Smooth muscle cell of the pulmonary artery (primary cell): ENCODE data around the gene ZNF619. TPM values are rescaled to one million over a fixed set of nuclear protein-coding genes. Genes with fewer than 3 reads are reported as not detected.

Experiments used
- total RNA-seq: library from RNA; depleted of rRNA; stranded (reverse); fragments of >200 nt; gene quantifications from 2 replicates; pipeline ENCODE4 v1.2.3, GENCODE V29; 2014

ZNF619 gene
- 7.0 and 7.5 TPM in 2 replicates for total RNA-seq

DNA sequence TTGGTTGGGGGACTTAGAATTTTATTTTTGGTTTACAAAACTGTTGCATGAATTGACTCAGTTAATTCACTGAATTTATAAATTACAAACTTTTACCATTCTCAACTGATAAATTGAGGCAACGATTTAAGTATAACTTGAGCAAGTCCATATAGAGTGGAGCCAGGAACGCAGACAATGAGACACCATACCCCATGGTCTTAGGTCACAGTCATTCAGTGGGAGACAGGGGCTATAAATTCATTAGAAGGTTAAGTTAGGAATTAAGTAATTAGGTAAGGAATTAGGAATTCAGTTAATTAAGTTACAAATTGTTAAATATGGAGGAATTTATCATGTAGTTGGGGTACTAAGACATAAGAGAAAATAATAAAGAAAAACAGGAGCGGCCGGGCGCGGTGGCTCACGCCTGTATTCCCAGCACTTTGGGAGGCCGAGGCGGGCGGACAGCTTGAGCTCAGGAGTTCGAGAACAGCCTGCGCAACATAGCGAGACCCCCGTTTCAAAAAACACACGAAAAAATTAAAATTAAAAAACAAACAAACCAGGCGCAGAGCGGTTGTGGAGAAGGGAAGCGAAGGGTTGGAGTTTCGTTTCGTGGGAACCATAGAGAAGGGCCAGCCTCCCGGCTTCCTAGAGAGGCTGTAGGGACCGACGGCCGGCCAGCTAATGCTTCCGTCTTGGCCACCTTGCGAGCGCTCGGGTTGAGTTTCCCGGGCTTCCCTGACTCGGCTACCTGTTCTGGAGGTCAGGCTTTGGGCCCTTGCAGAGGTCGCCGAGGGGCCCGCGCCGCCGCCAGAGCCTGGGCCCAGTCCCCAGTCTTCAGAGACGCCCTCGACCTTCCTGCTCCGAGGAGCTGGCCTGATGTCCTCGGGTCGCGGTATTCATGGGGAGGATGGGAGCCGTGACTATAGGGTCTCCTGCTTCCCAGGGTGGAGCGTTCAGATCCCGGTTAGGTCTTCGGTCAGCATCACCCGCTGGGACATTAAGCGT lies at the start of gene ZNF619:
ZNF619 (plus strand) TSS at position 645 of the 993 bp plus-strand sequence. CDS start 858 bp downstream, outside the sequence.

DNA sequence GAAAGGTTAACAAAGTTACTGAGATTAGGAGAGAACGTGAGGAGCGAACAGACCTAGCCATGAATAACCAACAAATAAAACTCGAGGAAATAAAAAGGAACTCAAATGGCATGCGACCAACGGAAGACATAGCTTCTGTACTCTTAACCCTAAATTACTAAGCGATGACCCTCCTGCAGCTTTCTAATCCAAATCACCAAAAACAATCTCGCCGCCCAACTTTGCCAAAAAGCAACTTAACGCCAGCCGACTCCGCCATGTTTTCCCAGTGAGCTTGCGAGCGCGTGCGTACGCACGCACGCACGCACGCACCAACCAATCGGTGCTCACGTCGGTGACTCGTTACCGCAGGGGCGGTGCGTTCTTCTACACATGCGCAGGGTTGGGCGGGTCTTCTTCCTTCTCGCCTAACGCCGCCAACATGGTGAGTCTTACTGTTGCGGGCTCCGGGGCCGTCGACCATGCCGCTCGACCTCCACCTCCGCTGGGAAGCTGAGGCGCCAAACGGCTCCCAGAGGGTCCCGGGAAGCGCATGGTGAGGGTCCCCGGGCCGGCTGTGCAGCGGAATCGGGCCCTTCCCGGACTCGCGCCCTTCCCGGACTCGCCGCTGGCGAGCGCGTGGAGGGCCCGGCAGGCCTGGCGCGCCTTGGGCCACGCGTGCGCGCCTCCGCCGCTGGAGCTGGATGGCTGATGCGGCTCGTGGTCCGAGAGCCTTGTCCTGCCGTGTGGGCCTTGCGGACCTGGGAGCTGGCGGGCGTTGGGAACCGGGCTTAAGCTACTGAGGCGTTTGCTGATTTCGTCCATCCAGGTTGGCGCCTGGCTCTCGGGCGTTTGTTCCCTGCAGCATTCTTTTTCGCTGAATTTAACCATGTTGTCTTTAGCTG lies 19.7 kb upstream of the ZNF619 start, which contains the start of gene RPL14:
RPL14 (plus strand) TSS at position 400 of the 884 bp plus-strand sequence; CDS start at position 533, 133 bp downstream.

DNA sequence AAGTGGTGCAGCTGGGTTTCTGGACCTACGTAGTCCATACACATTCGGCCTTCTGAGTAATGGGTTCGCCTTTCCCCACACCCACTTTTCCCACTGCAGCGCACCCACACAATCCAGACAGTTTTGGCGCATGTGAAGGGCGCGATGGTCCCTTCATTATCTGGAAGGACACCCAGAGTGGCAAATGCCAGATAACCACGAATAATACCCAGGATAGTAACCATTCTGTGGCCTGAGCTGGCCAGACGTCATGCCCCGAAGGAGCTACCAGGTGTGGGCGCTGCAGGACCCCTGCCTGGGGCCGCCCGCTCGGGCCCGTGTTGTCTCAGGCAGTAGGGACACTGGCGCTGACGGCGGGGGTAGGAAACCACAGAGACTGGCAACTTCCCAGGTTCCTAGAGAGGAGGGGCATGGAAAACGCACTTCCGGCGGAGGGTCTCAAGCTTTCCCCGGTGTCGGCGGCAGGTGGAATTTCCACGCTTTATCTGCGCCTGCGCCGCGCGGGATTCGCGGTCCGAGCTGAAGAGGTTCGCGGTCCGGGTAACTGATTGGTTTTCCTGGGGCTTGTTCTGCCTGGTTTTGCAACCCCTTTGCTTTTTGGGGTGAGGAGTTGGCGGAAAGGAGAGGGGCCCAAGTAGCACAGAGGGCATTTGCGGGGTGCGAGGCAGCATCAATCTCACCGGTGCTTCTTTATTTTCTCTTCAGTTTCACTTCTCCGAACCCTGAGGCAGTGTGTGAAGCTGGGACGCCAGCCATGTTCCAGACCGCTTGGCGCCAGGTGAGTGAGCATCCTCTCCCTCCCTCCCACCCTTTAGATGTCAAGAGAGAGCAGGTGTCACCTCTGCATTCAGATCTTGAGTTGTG lies 28.9 kb downstream of the ZNF619 start, which contains the start of gene ZNF620:
ZNF620 (plus strand) TSS at position 441 of the 864 bp plus-strand sequence; CDS start at position 755, 314 bp downstream.

DNA sequence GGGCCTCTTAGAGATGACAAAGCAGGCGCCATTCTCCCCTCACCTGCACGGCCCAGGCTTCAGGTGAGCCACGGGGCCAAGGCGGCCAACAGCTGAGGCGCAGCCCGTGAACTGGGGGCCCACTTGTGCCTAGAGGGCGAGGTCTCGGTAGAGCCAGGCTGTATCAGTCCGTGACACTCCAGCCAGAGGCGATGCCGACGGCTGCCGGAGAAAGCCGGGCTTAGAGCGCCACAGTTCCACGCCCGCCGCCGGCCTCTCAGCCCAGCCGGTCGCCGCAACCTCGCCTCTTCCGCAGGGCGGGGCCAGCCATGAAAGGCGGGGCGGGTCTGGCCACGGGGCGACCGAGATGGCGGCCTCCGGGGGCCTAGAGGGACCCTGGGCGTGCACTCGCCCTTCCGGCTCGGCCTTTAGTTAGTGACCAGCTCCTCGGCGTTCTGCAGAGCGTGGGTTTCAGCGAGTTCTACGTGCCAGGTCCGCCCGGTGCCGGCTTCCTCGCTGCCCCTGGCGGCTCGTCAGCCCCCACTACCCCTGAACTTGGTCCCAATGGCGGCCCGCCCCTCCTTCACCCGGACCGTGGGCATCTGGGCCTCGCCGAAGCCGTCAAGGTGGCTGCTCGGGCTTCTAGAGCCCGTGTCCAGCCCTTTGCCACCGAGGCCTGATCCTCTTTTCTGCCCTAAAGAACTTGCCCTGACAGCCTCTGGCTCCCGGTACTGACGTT lies 47.8 kb downstream of the ZNF619 start, which contains the start of gene ZNF621:
ZNF621 (plus strand) TSS at position 393 of the 718 bp plus-strand sequence. CDS start 881 bp downstream, outside the sequence.

Other genes starting within 250 kb of the ZNF619 start
- gene EIF1B, start 167.4 kb upstream of the ZNF619 start, total RNA-seq: 17.2 and 18.6 TPM in 2 replicates
- gene ENTPD3, start 89.9 kb upstream of the ZNF619 start, total RNA-seq: 0.10 and 0.13 TPM in 2 replicates
- 360 and 413 TPM in 2 replicates for gene RPL14, start 19.8 kb upstream of the ZNF619 start, total RNA-seq
- gene ZNF620, start 28.9 kb downstream of the ZNF619 start, total RNA-seq: 0.83 and 2.0 TPM in 2 replicates
- gene ZNF621, start 47.8 kb downstream of the ZNF619 start, total RNA-seq: 18.5 and 19.9 TPM in 2 replicates